ENCODE data around the gene SEMA3G. TPM values are rescaled to one million over a fixed set of nuclear protein-coding genes. Genes with fewer than 3 reads are reported as not detected.

SEMA3G gene
- total RNA-seq, 1 experiment from 2014 or later = 1.6 TPM

DNA sequence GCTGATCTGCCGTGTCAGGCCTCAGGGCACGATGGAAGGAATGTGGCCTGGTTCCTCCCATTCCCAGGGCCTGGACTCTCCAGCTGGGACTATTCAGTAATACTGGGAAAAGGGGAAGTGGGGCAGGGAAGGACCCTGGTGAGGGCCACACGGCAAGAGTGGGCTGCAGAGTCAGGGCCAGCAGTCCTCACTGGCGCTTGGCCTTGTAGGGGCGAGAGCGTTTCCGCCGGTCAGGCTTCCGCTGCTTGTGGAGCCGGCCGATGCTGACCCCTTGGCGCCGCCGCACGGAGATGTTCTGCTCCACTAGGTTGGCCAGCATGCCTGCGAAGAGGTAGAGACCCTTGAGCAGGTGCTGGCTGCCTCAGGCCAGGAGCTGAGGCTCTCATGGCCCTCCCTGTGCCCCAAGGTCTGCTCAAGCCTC lies 42.8 kb downstream of the SEMA3G start:
- Mint-ChIP-seq H3K4me3 (no peak overlapping the region), H3K9me3 (no peaks in the 10 kb centered on the region), H3K36me3 (peaks cover 43% of the 10 kb centered on the region), H3K4me1 (no peaks in the 10 kb centered on the region), H3K27ac (no peak overlapping the region), H3K27me3 (ENCODE audit: low read depth) (no peaks in the 10 kb centered on the region)
- TF ChIP-seq CREM (CRISPR knock-in tag; IDR thresholded peaks at IDR 0.05) (no peak), OVOL2 (CRISPR knock-in tag; IDR thresholded peaks at IDR 0.05; ENCODE audit: borderline replicate concordance) (no peak), RORB (CRISPR knock-in tag; IDR thresholded peaks at IDR 0.05) (no peak), CBFB (CRISPR knock-in tag; IDR thresholded peaks at IDR 0.05; ENCODE audit: low read depth) (no peak), JUN (CRISPR knock-in tag; IDR thresholded peaks at IDR 0.05) (no peak), HMGA2 (CRISPR knock-in tag; IDR thresholded peaks at IDR 0.05) (no peak), TEAD4 (CRISPR knock-in tag; IDR thresholded peaks at IDR 0.05) (no peak), ZNF317 (CRISPR knock-in tag; IDR thresholded peaks at IDR 0.05; ENCODE audit: borderline replicate concordance, low read depth) (no peak)
- no peak for DNase-seq (ENCODE audit: low spot score)
- ChIA-PET CTCF (interaction anchor here (2.5 kb wide), 1 partner anchor 14 kb away, joined by 11 read pairs; no protein-coding TSS in a partner anchor), POLR2A (no interaction called here)
- no peak for ATAC-seq

GRCh38 chr3:52401551-52401950 lies 43.4 kb downstream of the SEMA3G start:
- no peak overlapping the region for H3K4me3 Mint-ChIP-seq
- peaks cover 39% of the 10 kb centered on the region for H3K36me3 Mint-ChIP-seq
- ChIA-PET POLR2A (no interaction called here), CTCF (interaction anchor here (4.3 to 4.7 kb wide), 2 partner anchors 13 to 16 kb away, joined by 27 to 40 read pairs; no protein-coding TSS in a partner anchor)
- DNase-seq (ENCODE audit: low spot score) = no peak
- H3K4me1 Mint-ChIP-seq = no peaks in the 10 kb centered on the region
- H3K27ac Mint-ChIP-seq = no peak overlapping the region
- H3K9me3 Mint-ChIP-seq = no peaks in the 10 kb centered on the region
- no peaks in the 10 kb centered on the region for H3K27me3 Mint-ChIP-seq (ENCODE audit: low read depth)
- ATAC-seq = no peak
- TF ChIP-seq NFYB (CRISPR knock-in tag; conservative IDR thresholded peaks at IDR 0.05; ENCODE audit: low read depth) (no peak), ETV6 (CRISPR knock-in tag; IDR thresholded peaks at IDR 0.05) (no peak), FOXP1 (CRISPR knock-in tag; IDR thresholded peaks at IDR 0.05; ENCODE audit: borderline replicate concordance) (no peak), RELA (CRISPR knock-in tag; IDR thresholded peaks at IDR 0.05; ENCODE audit: borderline replicate concordance) (no peak), ZNF317 (CRISPR knock-in tag; IDR thresholded peaks at IDR 0.05; ENCODE audit: borderline replicate concordance, low read depth) (no peak), ZMAT4 (CRISPR knock-in tag; IDR thresholded peaks at IDR 0.05) (no peak), HMGXB4 (CRISPR knock-in tag; IDR thresholded peaks at IDR 0.05) (no peak), ZNF512 (CRISPR knock-in tag; IDR thresholded peaks at IDR 0.05; ENCODE audit: borderline replicate concordance) (no peak), USF2 (CRISPR knock-in tag; IDR thresholded peaks at IDR 0.05) (no peak), ATF1 (CRISPR knock-in tag; IDR thresholded peaks at IDR 0.05) (no peak), ELF4 (CRISPR knock-in tag; IDR thresholded peaks at IDR 0.05; ENCODE audit: low read depth) (no peak)
- TF ChIP-seq, protein P1, sequence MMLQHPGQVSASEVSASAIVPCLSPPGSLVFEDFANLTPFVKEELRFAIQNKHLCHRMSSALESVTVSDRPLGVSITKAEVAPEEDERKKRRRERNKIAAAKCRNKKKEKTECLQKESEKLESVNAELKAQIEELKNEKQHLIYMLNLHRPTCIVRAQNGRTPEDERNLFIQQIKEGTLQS (CRISPR knock-in tag; conservative IDR thresholded peaks at IDR 0.05) = no peak
- TF ChIP-seq, protein P2, sequence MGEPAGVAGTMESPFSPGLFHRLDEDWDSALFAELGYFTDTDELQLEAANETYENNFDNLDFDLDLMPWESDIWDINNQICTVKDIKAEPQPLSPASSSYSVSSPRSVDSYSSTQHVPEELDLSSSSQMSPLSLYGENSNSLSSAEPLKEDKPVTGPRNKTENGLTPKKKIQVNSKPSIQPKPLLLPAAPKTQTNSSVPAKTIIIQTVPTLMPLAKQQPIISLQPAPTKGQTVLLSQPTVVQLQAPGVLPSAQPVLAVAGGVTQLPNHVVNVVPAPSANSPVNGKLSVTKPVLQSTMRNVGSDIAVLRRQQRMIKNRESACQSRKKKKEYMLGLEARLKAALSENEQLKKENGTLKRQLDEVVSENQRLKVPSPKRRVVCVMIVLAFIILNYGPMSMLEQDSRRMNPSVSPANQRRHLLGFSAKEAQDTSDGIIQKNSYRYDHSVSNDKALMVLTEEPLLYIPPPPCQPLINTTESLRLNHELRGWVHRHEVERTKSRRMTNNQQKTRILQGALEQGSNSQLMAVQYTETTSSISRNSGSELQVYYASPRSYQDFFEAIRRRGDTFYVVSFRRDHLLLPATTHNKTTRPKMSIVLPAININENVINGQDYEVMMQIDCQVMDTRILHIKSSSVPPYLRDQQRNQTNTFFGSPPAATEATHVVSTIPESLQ (CRISPR knock-in tag; IDR thresholded peaks at IDR 0.05) = no peak
- TF ChIP-seq, protein P3, sequence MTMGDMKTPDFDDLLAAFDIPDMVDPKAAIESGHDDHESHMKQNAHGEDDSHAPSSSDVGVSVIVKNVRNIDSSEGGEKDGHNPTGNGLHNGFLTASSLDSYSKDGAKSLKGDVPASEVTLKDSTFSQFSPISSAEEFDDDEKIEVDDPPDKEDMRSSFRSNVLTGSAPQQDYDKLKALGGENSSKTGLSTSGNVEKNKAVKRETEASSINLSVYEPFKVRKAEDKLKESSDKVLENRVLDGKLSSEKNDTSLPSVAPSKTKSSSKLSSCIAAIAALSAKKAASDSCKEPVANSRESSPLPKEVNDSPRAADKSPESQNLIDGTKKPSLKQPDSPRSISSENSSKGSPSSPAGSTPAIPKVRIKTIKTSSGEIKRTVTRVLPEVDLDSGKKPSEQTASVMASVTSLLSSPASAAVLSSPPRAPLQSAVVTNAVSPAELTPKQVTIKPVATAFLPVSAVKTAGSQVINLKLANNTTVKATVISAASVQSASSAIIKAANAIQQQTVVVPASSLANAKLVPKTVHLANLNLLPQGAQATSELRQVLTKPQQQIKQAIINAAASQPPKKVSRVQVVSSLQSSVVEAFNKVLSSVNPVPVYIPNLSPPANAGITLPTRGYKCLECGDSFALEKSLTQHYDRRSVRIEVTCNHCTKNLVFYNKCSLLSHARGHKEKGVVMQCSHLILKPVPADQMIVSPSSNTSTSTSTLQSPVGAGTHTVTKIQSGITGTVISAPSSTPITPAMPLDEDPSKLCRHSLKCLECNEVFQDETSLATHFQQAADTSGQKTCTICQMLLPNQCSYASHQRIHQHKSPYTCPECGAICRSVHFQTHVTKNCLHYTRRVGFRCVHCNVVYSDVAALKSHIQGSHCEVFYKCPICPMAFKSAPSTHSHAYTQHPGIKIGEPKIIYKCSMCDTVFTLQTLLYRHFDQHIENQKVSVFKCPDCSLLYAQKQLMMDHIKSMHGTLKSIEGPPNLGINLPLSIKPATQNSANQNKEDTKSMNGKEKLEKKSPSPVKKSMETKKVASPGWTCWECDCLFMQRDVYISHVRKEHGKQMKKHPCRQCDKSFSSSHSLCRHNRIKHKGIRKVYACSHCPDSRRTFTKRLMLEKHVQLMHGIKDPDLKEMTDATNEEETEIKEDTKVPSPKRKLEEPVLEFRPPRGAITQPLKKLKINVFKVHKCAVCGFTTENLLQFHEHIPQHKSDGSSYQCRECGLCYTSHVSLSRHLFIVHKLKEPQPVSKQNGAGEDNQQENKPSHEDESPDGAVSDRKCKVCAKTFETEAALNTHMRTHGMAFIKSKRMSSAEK (CRISPR knock-in tag; IDR thresholded peaks at IDR 0.05; ENCODE audit: borderline replicate concordance) = no peak
